Heart left ventricle (tissue), 16 donors: ENCODE data around the gene CYP26A1. TPM values are rescaled to one million over a fixed set of nuclear protein-coding genes. Genes with fewer than 3 reads are reported as not detected.

Source experiments
- ATAC-seq, 4 donors: fragments of 200-7000 bp; cut with Tn5 transposase; one replicate each; pipeline ENCODE4 v1.9.1; 2020 to 2022; ENCODE audit warnings: moderate library complexity in 4 of 4, mild to moderate bottlenecking in 3 of 4, moderate number of reproducible peaks in 1 of 4
- DNase-seq, 5 donors: peaks; one replicate each; pipeline ENCODE4 v3.0.0-alpha.2; 2020
- H3K27ac ChIP-seq, 12 donors: fragments of 200-600 bp; sonication (generic) in 4 of 12; one replicate each; pipeline versions ENCODE4 v1.5.0 to v1.8.0; 2016 to 2022; ENCODE audit warnings: mild to moderate bottlenecking in 2 of 12
- H3K27me3 ChIP-seq, 9 donors: fragments of 200-600 bp; sonication (generic) in 2 of 9; one replicate each; pipeline versions ENCODE4 v1.5.1 to v1.8.0; 2016 to 2022; ENCODE audit warnings: mild to moderate bottlenecking in 3 of 9
- H3K36me3 ChIP-seq, 9 donors: fragments of 200-600 bp; sonication (generic) in 2 of 9; one replicate each; pipeline versions ENCODE4 v1.5.0 to v1.8.0; 2018 to 2022; ENCODE audit warnings: mild to moderate bottlenecking in 2 of 9
- H3K4me1 ChIP-seq, 12 donors: fragments of 200-600 bp; sonication (generic) in 4 of 12; one replicate each; pipeline versions ENCODE4 v1.5.0 to v1.8.0; 2016 to 2022; ENCODE audit warnings: mild to moderate bottlenecking in 3 of 12
- H3K4me3 ChIP-seq, 12 donors: fragments of 200-600 bp; sonication (generic) in 4 of 12; one replicate each; pipeline versions ENCODE4 v1.5.0 to v1.8.0; 2017 to 2022; ENCODE audit warnings: mild to moderate bottlenecking in 9 of 12, moderate library complexity in 4 of 12
- H3K9me3 ChIP-seq, 12 donors: fragments of 200-600 bp; sonication (generic) in 4 of 12; one replicate each; pipeline versions ENCODE4 v1.5.0 to v1.8.0; 2016 to 2022; ENCODE audit warnings: mild to moderate bottlenecking in 1 of 12
- CTCF ChIP-seq, 12 donors: fragments of 200-600 bp; sonication (generic) in 4 of 12; IDR thresholded peaks; one replicate each; pipeline versions ENCODE4 v1.5.0 to v1.8.0; 2018 to 2022; ENCODE audit warnings: antibody characterized with exemption in 12 of 12, mild to moderate bottlenecking in 5 of 12
- POLR2A ChIP-seq, 2 donors: fragments of 450-650 bp; IDR thresholded peaks; one replicate each; pipeline ENCODE4 v1.6.1; 2017; ENCODE audit warnings: antibody characterized with exemption in 2 of 2, mild to moderate bottlenecking in 2 of 2, moderate library complexity in 2 of 2
- whole genome bisulfite sequencing, 4 donors: extraction: QIAGEN DNeasy Blood & Tissue Kit in 2 of 4; methylation state at CpG; one replicate each; pipeline versions ENCODE4 v1.1.5 to v1.1.7; 2013 to 2018; 5-methylcytosine and 5-hydroxymethylcytosine counted together
- intact Hi-C, 10 donors: fragments of 100-400 bp; cut with DNase I; formaldehyde crosslinking; loops; one replicate each; pipeline versions ENCODE4 v1.11.1 to v1.14.2; 2022
- polyA plus RNA-seq, 2 donors: library from polyadenylated mRNA; stranded (reverse); fragments of 200-250 nt; gene quantifications; one replicate each; pipeline ENCODE4 v1.2.3, GENCODE V29; 2013
- total RNA-seq, 9 donors: library from RNA; depleted of rRNA in 2 of 9; stranded (reverse); fragments of >200 nt in 2 of 9; fragmentation: NEBNext Ultra II Directional in 3 of 9; extraction: Animal tissue kit (Norgen Biotek cat#: 25700) in 3 of 9; gene quantifications; one replicate each; pipeline versions ENCODE4 v1.1.0 to v1.2.4, GENCODE V29; 2016 to 2023
- donor health status: ischemic (EF 13 %, LVEDD 7.1; RV severe dilation, severe dysfunction).
- donor health status: healthy with polysubstance abuse.
- donor health status: DM: no; HTN: yes; CAD: no.
- donor health status: DM: no; HTN: no; CAD: no.
- donor health status: ischemic (EF 25% LVEDD 6.9; RV normal size, moderate dysfunction).
- donor health status: ischemic (EF 25% LVEDD 5.7; RV mildly dilated, moderate dysfunction).
- donor health status: healthy.
- donor health status: DM: yes; HTN: yes; CAD: no.
- donor health status: ischemic (EF 35%, LVEDD 5.7; RV mildly dilated, moderate dysfunction).
- donor health status: nonischemic (EF 11% LVEDD 7.7; RV severe dilation, severe dysfunction).
- donor health status: DM: yes; HTN: yes; CAD: no.
- donor health status: PGD.
- donor health status: ischemic (EF 29% LVEDD 5.4; RV normal size, mild dysfunction).
- donor health status: nonischemic (EF 23%, LVEDD 6.1; RV moderate dilation, normal function).

CYP26A1 gene
- total and polyA plus RNA-seq, 11 donors, result not detected

GRCh38 chr10:93067443-93068365 lies 6.0 kb upstream of the CYP26A1 start:
- ATAC-seq (no peak), DNase-seq (no peak)
- WGBS, 4 donors, result 9 to 12% (median 10%) methylated on average over 13 to 17 of the region's 17 CpGs
- Histone ChIP-seq H3K27me3 (peaks cover 30 to 97% (median 85%) of the 10 kb centered on the region in 9 donors), H3K9me3 (no peaks in the 10 kb centered on the region), H3K27ac (no peak overlapping the region), H3K4me3 (no peak overlapping the region), H3K4me1 (peaks cover 4 to 38% (median 18%) of the 10 kb centered on the region in 12 donors), H3K36me3 (no peaks in the 10 kb centered on the region)
- TF ChIP-seq CTCF (IDR thresholded peaks at IDR 0.05), result no peak
- no peak for TF ChIP-seq POLR2A (IDR thresholded peaks at IDR 0.05)
- intact Hi-C loops, result loop anchor here in 1 of 10 donors (10.0 kb wide), 1 partner anchor 447 kb away; no protein-coding TSS in a partner anchor

DNA sequence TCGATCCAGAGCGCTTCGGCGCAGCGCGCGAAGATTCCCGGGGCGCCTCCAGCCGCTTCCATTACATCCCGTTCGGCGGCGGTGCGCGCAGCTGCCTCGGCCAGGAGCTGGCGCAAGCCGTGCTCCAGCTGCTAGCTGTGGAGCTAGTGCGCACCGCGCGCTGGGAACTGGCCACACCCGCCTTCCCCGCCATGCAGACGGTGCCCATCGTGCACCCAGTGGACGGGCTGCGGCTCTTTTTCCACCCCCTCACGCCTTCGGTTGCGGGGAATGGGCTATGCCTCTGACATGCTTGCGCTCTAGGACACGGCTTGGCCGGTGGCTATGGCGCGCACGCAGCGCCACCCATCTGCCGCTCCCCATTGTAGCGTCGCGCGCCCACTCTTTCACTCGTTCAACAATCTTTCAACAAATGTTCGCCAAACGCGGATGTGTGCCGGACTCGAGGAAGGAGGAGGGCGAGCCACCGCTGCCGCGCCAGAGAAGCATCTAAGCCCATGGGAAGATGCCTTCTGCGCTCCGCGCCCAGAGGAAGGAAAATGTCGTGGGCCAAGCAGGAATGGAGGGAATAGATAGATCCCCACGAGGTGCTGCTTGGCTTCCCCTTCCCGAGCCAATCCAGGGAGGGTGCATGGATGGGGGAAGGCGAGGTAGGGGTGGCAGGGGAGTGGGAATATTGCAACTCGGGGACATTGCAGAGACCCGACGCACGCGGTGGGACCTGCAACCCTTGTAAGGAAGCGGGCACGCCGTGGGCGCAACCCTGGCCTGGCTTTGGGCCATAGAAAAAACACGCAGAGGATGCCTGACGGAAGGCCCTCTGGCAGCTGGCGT lies 5.1 kb upstream of the CYP26A1 start:
- ATAC-seq (peak in 3 of 4 donors; percentile 9 to 22 (median 14)), DNase-seq (peak in 1 of 5 donors; percentile 59)
- intact Hi-C loops, result loop anchor here in 1 of 10 donors (10.0 kb wide), 1 partner anchor 446 kb away; no protein-coding TSS in a partner anchor
- H3K4me3 ChIP-seq, result peak overlapping the region in 5 of 12 donors; percentile 3 to 30 (median 24)
- WGBS, 4 donors, result 2 to 6% (median 3%) methylated on average over 39 to 73 of the region's 73 CpGs
- TF ChIP-seq POLR2A (IDR thresholded peaks at IDR 0.05), result no peak
- peak in 3 of 12 donors; percentile 9 to 24 (median 18) for TF ChIP-seq CTCF (IDR thresholded peaks at IDR 0.05)
- no peak overlapping the region for H3K27ac ChIP-seq
- H3K36me3 ChIP-seq, result no peaks in the 10 kb centered on the region
- H3K4me1 ChIP-seq, result peaks cover 0 to 40% (median 19%) of the 10 kb centered on the region in 12 donors
- no peaks in the 10 kb centered on the region for H3K9me3 ChIP-seq
- H3K27me3 ChIP-seq, result peaks cover 31 to 97% (median 85%) of the 10 kb centered on the region in 9 donors

DNA sequence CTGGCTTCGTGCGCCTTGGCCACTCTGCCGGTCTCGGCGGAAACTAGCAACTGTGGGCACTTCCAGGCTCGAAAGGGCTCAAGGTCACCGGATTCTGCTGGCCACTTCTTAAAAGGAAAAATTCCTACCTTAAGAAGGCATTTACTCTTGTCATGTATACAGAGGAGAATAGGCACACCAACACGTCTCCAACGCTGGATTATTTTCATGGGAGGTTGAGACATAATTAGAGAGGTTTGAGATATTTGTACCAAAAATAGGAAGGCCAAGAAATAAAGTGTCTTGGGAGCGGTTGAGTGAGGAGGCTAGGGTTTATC lies 4.5 kb upstream of the CYP26A1 start:
- H3K9me3 ChIP-seq, result no peaks in the 10 kb centered on the region
- no peak for TF ChIP-seq POLR2A (IDR thresholded peaks at IDR 0.05)
- TF ChIP-seq CTCF (IDR thresholded peaks at IDR 0.05), result no peak
- WGBS, 4 donors, result 26 to 41% (median 31%) methylated on average over 9 to 10 of the region's 10 CpGs
- peaks cover 37 to 97% (median 90%) of the 10 kb centered on the region in 9 donors for H3K27me3 ChIP-seq
- ATAC-seq (no peak), DNase-seq (no peak)
- intact Hi-C loops, result loop anchor here in 1 of 10 donors (10.0 kb wide), 1 partner anchor 446 kb away; no protein-coding TSS in a partner anchor
- H3K4me3 ChIP-seq, result no peak overlapping the region
- H3K27ac ChIP-seq, result no peak overlapping the region
- peaks cover 4 to 46% (median 23%) of the 10 kb centered on the region in 12 donors for H3K4me1 ChIP-seq
- H3K36me3 ChIP-seq, result no peaks in the 10 kb centered on the region
